Stimulated activated CD4-positive, alpha-beta T cell treated with anti-CD3 and anti-CD28 coated beads, Interleukin-12 subunit alpha, Interleukin-12 subunit beta, amount 100 ng/mL, for 4 hours (primary cell): ENCODE results near the gene TP53I13.
A peak's percentile ranks its signal among the peaks of the same experiment; 100 is the strongest.

Source experiments
- DNase-seq: peaks from one replicate; pipeline ENCODE4 v3.0.0-alpha.2; 2020

TP53I13 gene

DNA sequence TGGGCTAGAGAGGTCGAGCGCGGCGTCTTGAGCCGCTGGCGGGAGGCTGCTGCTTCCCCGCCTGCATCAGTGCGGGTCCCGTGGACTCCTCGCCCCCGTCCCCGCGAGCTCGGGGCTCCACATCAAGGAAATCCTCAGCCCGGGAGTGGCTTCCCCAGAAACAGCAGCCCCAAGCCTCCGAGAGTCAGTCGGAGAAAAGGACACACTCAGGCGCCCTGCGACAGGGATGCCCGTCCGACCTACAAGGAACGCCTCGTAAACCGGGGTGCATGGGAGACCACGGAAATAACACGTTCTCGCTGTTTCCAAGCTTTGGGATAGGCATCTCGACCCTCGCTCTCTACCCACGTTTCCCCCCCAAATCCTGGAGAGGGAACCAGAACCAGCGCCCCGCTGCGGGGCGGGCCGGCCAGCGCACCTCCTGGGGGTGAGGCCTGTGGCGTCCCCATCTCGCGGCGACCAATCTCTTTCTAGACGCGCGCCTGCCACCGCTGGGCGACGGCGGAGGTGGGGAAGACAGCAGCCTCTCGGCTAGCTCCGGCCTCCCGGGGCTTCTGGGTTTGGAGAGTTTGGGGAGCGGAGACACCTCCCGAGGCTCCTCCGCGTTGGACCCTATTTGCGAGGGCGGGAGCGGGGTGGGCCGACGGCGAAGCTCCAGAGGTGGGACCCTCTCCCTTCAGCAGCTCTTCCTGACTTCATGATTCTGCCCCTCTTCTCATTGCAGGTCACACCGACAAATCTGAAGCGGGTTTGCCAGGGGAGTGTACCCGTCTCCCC is 759 bp upstream of the TP53I13 start:
- DNase-seq: peak; percentile 67

DNA sequence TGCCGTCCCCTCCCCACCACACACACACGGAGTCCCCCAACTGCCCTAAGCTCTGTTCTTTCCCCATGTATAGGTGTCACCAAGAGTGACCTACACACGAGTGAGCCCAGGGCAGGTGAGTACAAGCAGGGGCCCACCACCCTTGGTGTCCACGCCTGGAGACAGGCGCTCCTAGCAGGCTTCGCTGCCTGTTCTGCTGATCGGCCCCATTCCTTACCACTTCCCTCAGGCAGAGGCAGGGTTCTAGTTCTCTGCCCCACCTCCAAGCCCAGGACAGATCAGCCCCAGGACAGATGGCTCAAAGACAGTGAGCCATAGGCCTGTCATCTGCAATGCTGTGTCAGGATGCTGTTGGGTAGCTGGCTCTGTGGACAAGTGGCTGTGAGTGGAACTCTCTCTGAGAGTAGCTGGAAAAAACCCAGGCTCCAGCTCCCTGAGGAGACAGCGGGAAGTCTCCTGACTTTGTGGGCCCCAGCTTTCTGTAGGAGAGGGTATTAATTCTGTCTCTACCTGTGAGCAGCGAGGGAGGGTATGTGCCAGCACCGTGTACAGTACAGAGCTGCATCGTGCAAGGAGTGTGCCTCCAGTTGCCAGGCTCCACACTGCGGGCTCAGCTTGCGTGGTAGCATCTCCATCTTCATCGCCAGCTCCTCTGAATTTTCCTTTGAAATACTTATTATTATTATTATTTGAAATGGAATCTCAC is 897 bp downstream of the TP53I13 start:
- no peak for DNase-seq

DNA sequence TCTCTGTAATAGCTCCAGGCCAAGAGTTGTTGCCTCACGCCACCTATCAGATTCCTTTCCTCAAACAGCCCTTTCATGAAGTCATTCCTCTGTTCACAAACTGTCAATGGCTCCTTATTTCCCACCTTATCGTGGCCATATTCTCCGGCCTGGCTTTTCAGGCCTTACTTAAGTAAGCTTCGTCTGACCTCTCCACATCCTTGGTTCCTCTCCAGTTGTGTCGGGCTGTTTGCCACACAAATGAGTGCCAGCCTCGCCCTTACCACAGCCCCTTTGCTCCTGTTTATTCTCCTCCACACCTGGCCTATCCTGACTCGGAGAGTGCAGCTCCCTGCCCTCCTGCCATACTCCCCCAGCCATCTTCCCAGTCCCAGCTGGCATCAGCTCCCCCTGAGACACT is 2.0 kb downstream of the TP53I13 start:
- DNase-seq: no peak

DNA sequence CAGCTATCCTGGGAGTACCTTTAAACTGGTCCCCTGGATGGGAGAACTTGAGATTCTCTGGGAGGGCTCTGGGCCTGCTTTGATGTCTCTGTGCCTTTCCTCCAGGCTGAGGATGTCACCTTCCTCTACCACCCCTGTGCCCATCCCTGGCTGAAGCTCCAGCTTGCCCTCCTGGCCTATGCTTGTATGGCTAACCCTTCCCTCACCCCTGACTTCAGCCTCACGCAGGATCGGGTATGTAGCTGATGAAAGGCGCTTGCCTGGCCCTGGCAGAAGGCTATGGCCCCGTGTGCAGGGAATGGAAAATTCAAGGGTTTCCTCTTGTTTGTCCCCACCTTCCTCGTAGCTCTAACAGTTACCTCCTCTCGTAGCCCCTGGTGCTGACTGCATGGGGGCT is 3.0 kb downstream of the TP53I13 start:
- no peak for DNase-seq

DNA sequence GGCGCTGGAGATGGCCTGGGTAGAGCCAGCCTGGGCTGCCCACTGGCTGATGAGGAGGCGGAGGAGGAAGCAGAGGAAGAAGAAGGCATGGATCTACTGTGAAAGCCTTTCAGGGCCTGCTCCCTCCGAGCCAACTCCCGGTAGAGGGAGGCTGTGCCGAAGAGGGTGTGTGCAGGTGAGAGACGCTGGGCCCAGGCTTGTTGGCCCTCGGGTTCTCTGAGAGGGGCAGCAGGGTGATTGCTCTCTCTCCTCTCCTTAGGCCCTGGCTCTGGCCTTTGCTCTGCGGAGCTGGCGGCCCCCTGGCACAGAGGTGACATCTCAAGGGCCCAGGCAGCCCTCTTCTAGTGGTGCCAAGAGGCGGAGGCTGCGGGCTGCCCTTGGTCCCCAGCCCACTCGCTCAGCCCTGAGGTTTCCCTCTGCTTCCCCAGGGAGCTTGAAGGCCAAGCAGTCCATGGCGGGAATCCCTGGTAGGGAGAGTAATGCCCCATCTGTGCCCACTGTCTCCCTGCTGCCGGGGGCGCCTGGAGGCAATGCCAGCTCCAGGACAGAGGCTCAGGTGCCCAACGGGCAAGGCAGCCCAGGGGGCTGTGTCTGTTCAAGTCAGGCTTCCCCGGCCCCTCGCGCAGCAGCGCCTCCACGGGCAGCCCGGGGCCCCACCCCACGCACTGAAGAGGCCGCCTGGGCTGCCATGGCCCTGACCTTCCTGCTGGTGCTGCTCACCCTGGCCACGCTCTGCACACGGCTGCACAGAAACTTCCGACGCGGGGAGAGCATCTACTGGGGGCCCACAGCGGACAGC is 3.6 kb downstream of the TP53I13 start:
- no peak for DNase-seq

DNA sequence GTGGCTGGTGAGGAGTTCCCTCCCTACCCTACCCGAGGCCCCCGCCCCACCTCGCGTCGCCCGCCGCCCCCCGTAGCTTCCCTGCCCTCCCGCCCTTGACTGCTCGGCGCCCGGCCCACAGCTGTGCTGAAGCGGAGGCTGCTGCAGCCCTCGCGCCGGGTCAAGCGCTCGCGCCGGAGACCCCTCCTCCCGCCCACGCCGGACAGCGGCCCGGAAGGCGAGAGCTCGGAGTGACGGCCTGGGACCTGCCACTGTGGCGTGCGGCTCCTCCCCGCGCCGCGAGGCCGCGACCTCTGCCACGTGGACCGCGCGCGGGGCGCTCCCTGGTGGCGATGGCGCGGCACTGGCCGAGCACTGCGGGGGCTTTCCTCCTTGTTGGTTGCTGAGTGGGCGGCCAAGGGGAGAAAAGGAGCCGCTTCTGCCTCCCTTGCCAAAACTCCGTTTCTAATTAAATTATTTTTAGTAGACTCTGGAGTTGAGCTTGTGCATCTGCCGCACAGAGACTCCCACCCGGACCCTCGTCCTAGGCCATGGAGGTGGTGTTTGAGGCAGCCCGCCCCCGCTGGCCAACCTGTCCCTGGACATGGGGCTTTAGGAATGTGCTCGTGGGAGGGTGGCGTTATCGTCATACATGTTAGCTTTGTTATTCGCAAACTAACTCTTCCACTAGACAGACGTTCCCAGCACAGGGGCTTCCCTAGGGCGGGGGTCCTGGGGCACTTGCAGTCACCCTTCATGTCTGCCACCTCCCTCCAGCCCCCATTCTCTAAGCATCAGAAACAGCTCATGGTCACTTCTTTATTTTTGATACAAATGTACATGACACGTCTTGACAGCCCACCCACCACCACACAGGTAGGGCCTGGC is 4.4 kb downstream of the TP53I13 start:
- DNase-seq: peak; percentile 62

DNA sequence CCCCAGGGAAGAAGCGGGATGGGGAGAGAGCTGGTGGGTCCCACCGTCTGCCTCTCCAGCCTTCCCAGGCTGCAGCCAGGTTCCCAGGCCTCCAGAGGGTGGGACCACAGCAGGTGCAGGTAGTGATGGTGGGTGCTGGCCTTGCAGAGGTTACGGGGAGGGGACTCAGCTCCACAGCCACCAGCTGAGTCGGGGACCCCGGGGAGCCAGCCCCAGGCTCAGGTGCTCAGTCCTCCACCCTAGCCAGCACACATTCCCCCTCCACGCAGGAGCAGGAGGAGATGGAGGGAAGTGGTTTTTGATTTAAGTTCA is 5.0 kb downstream of the TP53I13 start:
- no peak for DNase-seq

DNA sequence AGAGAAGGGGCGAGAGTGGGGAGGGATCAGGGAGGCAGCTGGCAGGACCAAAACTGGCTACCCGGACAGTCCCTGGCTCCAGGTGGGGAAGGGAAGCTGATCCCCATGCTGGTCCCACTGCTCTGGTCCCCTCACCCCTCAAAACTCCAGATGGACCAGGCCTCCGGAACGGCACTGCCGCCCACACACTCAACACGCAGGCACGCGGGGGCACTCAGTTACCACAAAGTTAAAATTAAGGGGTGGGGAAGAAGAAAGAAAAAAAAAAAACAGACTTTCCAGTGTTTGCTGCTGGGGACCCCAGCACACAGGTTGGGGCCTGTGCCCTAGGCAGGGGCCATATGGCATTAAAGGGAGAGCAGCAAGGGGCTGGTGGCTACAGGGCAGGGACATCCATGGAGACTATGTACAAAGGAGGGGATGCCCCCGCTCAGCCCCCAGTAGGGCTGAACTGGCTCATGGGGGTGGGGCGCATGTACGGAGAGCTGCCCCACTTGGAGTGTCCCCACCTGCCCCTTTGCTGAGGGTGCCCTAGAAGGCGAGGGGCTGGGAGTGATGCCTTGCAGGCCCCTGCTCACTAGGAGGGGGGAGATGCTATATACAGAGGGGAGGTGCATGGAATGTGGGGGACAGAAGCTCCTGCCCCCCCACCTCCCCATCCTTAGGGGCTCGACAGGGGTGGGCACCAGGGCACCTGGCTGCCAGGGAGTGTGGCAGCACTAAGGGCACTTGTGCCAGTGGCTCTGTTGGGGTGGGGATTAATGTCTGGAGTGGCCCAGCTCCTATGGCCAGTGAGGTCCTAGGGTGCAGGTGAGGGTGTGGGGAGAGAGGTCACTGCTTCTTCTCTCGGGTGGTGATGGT is 5.6 kb downstream of the TP53I13 start:
- no peak for DNase-seq

DNA sequence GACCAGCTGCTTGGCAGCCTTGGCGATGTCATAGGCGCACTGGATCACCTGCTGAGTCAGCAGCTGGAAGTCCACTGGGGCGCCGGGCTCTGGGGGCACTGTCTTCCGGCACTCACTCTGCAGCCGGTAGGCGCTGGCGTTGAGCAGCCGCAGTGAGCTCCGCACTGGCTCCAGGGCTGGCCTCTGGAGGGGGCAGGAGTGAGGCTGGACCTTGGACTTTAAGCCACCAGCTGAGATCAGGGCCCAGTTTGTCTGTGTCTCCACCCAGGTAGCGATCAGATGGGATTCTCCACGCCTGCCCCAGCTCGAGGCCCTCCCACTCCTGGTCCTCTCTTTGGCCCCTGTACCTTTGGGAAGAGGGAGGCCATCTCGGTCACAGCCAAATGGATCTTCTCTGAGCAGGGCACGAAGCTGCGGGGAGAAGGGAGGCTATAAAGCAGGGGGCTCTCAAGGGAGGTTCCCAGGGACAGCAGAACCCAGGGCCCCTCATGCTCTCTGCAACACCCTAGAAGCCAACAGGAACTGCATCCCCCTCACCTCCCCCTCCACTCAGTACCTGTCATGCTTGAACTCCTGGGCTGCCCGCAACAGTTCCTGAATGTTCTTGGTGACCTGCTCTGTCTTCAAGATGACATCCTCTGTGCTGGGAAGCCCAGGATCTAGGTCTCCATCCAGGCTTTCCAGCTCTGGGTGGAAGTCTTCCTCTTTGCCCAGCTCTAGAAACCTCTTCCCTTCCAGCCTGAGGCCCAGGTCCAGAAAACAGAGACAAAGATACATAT is 6.4 kb downstream of the TP53I13 start:
- no peak for DNase-seq

DNA sequence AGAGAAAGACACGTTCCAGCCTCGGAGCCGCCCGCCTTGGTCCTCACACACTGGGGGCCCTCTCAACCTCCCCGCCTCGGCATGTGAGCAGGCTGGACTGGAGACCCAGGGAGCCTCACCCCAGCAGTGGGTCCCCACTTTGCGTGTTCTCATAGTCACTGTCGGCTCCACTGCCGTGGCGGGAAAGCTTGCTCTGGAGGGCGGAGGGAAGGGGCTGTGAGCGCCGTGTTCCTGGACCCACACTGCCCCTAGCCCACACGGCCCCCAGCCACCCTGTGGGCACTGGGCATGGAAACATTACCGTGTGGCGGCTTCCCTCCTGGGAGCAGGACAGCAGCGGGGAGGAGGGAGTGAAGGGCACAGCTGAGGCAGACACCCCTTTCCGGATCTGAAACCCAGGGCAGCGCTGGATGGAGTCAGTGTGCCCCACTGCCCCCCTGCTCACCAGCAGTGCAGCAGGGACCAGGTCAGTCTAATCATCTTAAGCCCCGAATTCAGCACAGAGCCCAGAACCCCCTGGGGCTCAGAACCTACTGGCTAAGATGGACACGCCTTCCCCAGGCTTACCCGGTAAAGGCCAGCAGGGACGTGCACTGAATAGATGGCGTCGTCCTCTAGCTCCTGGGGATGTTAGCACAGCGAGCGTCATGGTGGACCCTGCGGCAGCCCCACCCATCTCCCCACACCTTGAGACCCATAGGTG is 7.2 kb downstream of the TP53I13 start:
- no peak for DNase-seq

DNA sequence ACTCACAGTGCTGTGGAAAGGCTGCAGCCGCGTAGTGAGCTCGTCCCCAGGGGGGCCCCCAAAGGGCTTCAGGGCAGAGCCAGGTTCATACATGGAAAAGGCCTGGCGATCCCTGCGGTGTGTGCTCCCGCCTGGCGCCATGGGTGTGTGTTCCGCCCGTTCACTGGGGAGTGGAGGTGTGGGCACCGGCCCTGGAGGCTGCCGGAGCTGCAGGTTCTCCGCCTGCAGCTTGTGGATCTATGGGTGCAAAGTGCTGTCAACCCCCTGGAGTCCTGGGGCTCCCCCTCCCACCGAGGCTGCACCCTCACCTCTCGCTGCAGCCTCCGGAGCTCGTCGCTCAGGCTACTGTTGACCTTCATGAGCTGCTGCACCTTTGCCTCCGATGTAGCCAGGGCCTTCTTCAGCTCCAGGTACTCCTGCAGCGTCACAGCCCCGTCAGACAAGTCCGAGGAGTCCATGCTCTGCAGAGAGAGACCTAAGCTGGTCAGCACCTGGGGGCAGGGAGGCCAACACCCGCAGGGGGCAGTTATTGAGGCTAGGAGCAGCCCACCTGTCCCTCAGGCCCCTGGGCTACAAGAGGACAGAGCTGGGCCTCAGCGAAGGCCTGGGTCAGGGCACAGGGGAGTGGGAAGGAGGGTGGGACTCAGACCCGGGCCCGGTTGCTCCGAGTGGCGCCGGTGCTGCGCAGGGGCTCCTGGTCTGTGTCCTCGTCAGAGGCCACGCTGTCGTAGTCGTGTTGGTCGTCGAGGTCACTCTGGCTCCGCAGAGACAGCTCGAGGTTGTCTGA is 7.9 kb downstream of the TP53I13 start:
- DNase-seq: no peak

DNA sequence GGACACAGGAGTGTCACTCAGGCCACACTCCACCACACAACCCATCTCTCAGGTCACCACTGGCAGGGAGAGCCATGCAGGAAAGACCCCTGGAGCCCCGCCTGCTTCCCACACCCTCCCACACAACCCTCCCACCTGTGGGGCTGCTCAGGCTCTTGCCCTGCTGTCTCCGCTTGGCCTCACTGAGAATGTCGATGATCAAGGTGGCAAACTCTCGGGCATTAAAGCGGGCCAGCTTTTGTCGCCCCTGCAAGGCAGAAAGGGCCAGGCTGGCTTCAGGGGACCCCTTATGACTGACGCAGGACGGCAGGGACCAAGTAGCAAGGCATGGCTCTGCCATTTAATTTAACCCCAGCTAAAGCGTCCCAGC is 8.5 kb downstream of the TP53I13 start:
- no peak for DNase-seq

DNA sequence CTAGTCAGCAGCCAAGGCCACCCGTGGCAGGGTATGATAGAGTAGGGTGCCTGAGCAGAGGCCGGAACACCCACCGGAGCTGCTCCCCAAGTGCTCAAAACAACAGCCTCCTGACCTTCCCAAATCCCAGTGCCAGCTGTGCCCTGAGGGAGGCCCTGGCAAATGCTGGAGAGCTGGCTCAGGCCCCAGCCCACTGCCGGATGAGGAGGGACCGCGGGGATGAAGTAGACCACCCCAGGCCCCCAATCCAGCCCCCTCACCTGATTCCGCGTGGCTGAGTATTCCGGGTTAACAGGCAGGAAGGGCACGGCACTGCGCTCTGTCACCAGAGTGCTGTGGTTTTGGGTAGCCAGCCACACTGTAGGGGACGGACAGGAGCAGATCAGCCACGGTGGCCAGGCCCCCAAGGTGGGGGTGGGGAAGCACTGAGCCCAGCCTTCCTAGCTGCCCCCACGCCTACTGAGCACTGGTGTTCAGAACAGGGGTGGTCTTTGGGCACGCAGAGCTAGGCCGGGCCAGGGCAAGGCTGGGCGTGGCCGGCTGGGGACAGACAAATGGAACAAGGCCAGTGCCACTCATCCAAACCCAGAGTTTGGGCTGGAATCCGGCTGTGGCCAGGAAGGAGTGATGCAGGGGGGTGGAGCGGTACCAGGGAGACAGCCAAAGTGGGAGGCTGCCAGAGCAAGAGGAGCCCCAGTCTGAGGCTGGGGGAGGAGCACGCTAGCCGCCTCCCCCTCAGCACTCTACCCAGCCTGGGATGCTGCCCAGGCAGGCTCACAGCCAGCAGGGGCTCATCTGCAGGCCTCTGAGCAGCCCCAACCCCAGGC is 9.1 kb downstream of the TP53I13 start:
- DNase-seq: no peak

DNA sequence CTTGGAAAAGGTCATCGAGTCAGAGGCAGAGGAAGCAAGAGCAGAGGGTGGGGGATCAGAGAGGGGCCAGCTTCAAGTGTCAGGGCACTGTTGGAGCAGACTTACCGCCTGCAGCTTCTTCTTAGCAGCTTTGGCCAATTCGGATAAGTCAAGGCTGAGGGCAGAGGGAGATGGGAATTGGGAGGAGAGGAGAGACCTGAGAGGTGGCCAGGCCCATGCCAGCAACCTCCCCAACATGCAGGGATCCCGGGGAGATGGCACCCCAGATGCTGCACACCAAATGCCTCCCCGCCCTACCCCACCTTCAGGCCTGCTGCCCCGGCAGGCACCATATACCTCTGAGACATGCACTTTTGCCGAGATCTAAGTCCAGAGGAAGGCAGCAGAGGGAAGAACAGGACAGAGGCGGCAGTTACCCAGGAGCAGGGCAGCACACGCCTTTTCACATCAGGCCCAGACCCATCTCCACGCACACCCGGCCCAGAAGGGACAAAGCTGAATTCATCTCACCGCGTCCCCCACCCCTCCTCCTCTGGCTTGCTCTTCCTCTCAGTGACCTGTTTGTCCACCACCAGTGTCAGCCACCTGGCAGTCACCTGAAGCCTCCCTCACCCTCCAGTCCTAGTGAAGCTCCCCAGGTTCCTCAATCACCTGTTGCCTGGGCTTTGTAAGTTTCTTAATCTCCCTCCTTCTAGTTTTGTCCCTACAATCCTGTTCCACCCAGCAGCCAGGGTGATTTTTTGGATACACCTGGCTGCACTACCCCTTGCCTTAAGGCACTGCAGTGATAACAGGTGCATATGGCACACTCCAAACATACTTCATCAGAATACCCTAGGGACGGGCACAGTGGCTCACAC is 10.4 kb downstream of the TP53I13 start:
- no peak for DNase-seq

DNA sequence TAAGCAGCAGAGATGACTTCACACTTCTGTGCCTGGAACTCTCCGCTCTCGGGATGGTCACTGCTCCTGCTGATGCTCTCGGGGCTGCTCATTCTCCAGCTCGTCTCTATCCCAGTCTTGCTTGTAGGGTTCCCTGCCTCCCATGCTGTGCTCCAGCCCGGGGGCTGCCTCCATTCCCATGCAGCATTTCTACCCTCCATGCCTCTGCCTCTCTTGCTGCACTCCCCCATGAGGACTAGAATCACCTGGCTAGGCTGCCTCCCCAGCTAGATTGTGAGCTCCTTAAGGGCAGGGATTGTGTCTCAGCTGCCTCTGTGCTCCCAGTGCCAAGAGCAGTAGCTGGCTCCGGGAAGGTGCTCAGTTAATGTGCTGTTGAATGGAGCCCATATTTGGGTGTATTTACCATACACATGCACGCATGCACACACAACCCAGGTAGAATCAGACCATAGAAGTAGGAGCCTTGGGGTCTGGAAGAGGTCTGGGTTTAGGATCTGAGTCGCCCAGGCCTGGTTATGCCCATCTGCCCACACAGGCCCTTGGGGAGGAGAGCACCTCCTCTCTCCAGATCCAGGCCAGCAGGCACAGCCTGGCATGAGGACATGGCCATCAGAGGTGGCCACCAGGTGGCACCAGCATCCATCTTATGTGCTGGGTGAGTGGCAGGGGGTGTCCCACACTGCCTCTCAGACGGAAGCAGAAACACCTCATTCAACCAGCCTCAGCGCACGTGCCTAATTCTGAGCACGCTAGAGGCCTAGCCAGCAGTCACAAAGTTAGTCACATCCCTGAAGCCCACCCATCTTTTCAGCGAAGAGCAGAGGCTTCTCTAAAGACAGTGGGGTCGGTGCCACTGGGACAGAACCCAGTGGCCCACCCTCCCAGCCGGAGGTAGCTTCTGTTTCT is 11.6 kb downstream of the TP53I13 start:
- DNase-seq: peak; percentile 88

DNA sequence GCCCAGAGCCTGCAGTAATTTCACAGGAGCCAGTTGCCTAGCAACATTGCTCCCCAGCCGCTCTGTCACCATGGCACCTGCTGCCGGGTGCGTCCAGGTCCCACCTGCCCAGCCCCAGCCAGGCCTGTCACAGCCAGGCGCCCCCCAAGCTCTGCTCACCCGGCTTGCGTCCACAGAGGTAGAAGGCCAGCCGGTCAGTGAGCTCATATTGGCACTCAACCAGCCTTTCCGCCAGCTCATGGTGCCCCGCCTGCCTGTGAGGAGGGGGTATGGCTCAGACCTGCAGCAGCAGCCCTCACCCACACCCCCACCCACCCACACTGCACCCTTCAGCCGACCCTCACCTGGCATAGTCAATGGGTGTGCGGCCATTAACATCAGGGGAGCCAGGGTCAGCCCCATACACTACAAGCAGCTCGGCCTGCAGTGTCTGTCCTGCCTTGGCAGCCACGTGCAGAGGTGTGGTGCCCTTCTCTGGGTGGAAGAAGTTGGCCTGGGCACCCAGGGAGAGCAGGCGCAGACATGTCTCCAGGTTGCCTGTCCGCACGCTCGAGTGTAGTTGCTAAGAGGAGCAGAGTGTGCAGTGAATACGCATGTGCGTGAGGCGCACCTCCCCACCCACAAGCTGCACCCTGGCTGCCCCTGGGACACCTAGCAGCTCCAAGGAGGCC is 13.2 kb downstream of the TP53I13 start:
- DNase-seq: no peak
